NCI-H226 (cell line): ENCODE measurements around the gene GRM1.

Experiments
- DNase-seq: peaks from one replicate; pipeline ENCODE4 v3.0.0-alpha.2; 2015

The GRM1 gene

GRCh38 chr6:146339716-146340115, 310.9 kb downstream of the GRM1 start:
- peak; percentile 11 for DNase-seq

DNA sequence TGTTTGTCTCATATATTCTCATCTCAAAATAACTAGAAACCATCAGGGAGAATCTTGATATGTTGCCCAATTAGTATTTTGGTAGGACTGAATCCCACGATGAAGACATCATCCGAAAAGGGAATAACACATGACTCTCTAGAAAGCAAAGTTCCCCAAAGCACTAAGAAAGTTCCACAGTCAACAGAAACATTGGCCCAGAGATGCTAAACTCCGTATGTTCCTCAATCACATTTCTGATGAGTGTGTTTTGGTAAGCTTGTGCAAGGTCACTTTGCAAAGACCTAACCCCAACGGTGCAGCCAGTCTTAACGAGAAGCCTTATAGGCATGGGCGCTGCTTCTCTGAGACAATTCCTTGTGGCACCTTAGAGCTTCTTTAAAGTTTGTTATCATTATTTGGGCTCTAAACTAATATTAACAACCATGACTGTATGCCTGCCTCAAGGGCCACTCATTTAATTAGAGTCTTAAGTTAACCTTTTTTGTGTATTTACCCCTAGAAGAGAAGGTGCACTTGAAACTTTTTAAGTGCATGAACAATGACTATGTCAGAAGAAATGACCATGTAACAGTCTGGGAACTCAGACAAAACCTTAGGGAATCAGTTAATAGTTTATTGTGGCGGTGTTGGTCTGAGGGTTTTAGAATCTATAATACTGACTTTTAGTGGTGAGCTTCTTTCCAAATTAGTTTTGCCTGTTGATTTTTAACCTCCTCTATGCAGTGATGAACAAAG, 312.8 kb downstream of the GRM1 start:
- no peak for DNase-seq

- DNase-seq = no peak
Measured at GRCh38 chr6:146345598-146345997, 316.7 kb downstream of the GRM1 start.

- no peak for DNase-seq
Measured at GRCh38 chr6:146347090-146347489, 318.2 kb downstream of the GRM1 start.

DNA sequence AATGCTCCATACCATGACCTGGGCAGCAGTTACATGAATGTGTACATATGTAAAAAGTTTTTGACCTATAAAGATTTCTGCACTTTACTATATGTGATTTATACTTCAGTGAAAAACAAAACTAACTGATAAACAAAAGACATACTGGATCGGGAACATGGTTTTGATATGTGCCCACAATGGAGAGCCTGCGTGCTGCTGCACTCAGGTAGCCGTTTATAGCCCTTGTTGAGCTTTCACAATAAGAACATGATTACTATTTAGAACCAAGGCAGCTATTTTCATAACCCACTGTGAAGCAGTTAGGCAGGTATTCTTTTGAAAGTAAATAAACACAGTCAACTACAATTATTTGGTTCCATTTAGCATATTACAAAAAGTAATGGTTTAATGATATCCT, 318.8 kb downstream of the GRM1 start:
- no peak for DNase-seq

GRCh38 chr6:146351018-146351417, 322.2 kb downstream of the GRM1 start:
- no peak for DNase-seq

GRCh38 chr6:146352163-146352562, 323.3 kb downstream of the GRM1 start:
- no peak for DNase-seq

DNA sequence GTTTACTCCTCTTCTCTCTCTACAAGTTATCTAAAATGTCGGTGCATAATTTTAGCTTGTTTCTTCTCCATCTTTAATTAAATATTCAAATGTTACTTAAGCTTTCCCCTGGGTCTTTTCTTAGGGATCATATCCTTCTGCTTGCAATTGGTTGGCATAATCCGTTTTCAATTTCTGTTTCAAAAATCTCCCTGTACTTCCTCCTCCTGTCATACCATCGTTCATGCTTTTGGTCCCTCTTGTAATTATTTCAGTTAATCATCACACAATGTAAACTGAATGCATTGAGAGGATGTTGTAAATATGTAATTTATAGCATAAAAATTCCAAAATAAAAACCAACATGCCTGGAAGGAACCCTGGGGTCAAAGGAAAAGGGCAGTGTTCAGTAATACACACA, 325.6 kb downstream of the GRM1 start:
- DNase-seq = no peak

DNA sequence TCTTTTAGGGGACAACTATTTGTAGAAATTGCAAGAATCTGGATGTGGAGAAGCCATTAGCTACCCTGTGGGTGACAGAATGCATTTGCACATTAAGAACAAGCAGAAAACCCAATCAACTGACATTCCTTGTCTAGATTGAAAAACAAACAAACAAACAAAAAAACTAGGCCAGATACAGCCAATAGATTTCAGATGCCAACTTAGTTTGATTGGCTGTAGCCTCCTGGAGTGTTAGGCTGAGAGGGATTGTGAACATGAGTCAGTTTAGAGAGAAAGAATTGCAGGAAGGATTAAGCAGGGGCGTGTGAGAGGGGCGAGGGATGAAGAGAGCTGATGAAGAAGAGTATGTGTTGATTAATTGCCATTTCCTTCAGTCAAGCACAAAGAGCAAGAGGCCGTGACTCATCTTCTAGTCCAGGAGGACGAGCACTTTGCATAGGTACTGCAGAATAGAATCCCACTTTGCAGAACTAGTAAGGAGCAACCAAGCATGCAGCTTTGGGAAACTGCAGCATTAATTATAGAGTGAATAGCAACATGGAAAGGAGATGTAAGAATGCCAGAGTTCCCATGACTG, 326.7 kb downstream of the GRM1 start:
- peak; percentile 15 for DNase-seq

DNA sequence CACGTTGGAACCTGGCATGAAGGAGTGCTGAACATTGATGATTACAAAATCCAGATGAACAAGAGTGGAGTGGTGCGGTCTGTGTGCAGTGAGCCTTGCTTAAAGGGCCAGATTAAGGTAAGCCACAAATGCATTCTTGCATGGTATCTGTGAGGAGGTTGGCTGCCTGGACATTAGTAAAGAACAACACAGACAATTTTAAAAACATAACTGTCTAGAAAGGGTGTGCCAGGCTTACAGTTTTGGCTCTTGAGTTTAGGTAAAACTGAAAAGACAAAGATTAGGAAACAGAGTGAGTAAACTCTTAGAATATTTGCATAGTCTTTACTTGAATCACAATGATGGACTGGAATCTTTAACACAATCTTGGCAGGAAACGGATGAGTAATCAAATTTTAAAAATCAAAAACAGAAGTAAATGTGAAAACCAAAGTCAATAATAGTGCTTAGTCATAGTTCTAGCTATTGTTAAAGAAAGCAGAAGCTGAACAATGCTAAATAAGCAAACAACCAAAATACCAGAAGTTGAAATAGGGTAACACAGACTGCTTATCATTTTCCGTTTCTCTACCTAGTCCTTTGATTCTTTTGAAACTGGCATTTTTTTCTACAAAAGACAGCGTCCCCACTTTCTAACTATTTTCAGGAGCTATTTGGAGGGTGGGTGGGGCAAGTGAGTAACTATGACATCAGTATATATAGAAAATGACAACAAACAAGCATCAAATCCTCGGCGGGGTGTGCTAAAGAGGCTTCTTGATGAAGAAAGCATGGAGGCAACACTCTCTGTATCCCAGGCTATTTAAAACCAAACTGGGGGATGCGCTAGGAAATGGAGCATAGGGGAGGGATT, 328.9 kb downstream of the GRM1 start:
- DNase-seq = peak; percentile 94

DNA sequence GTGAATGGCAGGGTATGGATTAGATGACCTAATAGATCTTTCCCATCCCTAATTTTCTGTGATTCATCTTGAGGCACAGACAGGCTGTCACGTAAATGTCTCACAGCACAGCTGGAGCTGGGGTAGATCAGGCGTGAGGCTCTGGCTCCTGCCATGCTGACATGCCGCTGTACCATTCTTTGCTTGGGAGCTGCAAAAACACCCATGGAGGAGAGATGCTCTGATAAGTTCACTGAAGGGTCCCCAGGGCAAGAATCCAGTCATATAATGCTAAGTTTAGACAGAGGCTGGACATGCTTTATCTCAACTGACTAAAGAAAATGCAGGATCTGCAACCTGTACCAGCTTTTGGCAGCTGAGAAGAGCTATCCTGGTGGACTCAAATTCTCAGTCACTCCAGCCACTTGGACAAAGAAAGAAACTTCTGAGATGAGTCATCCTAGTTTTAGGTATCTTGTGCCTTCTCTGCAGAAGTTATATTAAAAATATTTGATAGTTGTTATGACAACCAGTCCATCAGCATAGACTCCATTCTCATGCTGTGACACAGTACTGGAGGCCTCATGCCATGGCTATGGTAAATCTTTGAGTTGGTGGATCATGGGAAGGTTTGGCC, 329.7 kb downstream of the GRM1 start:
- DNase-seq = peak; percentile 78

- peak; percentile 55 for DNase-seq
Measured at GRCh38 chr6:146359131-146359530, 330.3 kb downstream of the GRM1 start.

DNA sequence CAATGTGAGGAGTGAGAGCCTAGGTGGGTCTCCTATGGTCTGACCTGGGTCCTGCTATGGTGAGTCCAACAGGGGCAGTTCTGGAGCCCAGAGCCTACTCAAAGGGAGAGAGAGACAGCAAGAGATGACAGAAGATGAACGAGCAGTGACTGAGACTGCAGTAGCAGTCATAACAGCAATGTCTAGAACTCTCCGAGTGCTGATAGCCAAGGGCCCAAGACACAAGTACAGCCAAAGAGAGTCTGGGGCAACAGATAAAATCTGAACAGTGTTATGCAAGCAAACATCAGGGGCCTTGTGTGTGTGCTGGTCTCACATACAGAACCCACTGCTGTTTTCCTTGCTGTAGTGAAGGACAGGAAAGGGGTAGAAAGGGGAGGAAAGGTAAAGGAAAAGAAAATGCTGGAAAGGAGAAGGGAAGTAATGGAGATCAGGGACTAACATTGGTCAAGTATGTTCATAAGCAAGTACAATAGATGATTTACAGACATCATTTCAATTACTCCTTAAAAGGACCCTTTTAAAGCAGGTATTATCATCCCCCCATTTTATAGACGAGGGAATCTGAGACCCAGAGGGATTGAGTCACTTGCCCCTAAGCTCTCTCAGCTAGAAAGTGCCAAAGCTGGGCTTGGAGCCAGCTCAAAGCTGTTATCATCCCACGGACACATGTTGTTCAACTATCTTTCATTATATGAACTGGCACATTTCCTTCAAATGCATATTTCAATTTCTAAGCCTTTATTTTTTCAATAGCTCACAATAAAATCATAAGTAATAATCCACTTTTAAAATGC, 332.5 kb downstream of the GRM1 start:
- DNase-seq = peak; percentile 75

GRCh38 chr6:146363838-146364607, 335.2 kb downstream of the GRM1 start:
- DNase-seq = no peak

- DNase-seq = peak; percentile 26
Measured at GRCh38 chr6:146364816-146365594, 336.1 kb downstream of the GRM1 start.

DNA sequence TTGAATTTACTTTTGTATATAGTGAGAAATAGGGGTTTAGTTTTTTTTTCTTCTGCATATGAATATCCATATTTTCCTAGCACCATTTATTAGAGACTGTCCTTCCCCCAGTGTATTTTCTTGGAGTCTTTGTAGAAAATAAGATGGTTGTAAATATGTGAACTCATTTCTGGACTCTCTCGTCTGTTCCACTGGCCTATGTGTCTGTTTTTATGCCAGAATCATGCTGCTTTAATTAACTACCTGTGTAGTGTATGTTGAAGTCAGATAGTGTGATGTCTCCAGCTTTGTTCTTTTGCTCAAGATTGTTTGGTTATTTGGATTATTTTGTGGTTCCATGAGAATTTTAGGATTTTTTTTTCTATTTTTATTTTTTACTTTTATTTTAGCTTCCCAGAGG, 338.2 kb downstream of the GRM1 start:
- no peak for DNase-seq

DNA sequence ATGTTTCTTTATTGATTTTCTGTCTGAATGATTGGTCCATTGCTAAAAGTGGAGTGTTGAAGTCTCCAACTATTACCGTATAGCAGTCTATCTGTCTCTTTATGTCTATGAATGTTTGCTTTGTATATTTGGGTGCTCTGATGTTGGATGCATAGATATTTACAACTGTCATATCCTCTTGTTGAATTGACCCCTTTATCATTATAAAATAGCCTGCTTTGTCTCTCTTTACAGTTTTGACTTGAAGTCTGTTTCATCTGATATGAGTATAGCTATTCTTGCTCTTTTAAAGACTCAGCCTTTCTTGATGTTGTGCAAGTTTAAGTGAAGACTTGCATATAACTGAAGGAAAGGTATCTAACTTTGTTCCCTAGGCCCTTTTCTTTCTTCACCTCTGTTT, 341.0 kb downstream of the GRM1 start:
- no peak for DNase-seq

GRCh38 chr6:146381486-146381885, 352.6 kb downstream of the GRM1 start:
- no peak for DNase-seq

DNA sequence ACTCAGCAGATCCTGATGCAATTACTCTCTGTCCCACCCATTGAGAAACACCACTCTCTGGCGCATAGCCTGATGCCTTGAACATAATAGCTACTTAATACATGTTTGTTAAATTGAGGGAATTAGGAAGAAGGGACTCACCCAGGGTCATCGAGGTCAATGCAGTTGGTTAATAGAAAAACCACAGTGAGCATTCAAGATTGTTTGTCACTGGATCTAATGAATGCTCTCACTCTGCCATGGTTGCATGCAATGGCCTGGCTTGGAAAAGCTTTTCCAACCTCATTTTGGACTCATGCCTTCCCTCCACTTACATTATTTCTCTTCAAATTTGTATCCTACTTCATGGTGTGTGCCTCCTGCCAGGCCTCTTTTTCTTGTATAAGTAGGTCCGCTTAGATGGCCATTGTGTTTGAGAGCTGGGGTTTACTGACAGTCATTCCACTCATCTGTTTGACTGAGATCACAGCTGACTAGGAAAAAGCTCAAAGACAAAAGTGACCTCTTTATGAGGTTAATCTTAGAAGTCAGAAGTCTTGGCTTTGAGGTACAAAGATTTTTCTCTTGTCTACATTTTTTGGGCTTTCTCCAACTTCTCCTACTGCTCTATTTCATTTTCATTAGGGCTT, 360.0 kb downstream of the GRM1 start:
- no peak for DNase-seq

DNA sequence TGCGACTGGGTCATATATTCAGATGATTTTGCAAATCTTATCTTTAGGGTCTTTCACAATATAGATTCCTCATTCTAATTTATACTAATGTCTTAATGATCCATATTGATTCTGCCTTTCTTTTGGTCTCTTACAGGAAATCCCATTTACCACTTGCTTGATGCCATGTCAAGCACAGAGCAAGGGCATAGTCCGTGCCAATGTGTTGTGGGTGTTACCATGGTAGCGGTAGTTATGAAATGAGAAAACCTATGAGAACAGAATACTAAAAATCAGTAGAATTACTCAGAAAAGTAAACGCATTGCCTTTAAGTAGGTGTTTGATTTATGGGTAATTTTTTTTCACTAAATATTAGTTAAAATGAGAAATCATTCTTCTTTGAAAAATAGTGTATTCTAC, 360.9 kb downstream of the GRM1 start:
- DNase-seq = no peak

DNA sequence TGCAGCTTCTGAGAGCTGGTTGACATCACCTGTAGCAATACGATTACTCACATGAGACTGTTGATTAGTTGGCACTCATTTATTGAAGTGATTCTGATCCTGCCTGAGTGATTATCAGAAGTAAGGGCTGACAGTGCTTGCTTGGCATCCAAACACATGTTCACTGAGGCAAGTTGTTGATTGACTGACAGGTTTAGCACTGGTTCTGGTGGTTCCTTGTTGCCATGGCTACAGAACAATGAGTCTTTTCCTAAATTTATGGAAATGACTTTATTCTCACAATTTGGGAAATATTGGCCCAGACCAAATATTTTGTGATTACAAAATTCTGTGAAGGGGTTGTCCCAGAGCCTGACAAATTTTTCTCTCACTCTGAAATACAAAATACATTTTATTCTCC, 368.8 kb downstream of the GRM1 start:
- DNase-seq = no peak
